Inflammatory macrophage treated with lipopolysaccharide for 1 hour (primary cell): ENCODE measurements around the gene EXOC6B.
A peak's percentile ranks its signal among the peaks of the same experiment; 100 is the strongest.

Experiments
- DNase-seq, 2 donors: peaks; one replicate each; pipeline ENCODE4 v3.0.0-alpha.2; 2020 to 2022

The EXOC6B gene

GRCh38 chr2:72340665-72341064, 485.2 kb downstream of the EXOC6B start:
- no peak for DNase-seq

GRCh38 chr2:72338076-72338475, 487.8 kb downstream of the EXOC6B start:
- no peak for DNase-seq

- no peak for DNase-seq
These were observed 493.1 kb downstream of the EXOC6B start for GRCh38 chr2:72332720-72333119.

DNA sequence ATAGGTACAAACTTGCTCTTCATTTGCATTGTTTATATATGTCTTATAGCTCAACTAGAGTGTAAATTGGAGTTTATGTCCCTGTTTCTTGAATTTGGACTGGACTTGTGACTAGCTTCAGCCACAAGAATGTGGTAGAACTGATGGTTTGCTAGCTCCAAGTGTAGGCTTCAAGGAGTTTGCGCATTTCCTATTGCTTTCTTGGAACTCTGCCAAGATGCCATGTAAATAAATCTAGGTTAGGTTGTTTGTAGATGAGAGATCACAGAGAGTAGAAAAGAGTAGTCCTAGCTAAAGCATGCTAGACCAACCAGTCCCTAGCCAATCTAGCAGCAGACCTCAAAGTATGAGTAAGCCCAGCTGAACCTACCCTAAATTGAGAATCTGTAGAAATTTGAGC, 495.2 kb downstream of the EXOC6B start:
- no peak for DNase-seq

- DNase-seq: no peak
These were observed 499.1 kb downstream of the EXOC6B start for GRCh38 chr2:72326759-72327158.

DNA sequence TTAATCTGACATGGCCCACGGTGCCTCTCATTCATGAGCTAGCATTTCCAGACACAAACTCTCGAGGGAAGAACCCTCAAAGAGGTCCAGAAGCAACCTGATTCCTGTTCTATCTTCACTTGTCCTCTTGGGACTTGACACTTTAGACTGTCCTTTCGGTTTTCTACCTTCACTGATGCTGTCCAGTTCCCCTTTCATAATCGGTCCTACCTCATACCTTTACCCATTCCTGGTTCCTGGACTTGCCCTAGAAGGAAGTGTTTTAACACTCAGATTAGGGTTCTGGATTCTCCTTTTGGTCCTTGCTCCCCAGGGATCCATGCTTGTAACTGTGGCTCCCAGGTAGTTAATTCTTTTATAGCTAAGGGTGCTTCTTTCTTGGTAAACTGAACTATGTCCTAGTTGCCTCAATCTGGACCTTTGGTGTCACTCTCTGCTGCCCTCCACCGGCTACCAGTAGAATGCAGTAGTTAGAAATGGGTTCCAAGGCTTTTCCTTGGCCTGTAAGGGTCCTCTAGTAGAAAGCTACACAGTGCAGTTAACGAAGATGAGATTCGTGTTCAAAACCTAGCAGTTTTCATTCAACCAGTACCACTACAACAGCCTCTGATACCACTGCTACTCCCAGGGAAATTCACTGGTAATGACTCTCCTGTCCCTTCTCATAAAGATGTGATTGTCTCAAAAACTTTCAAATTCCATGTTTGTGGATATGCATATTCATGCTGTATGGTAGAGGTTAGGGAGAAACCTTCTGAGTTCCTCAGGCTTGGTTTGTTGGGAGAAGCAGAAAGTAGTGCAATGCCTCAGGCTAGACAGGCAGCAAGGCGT, 500.0 kb downstream of the EXOC6B start:
- DNase-seq: peak; percentile 0 to 3

GRCh38 chr2:72316774-72317173, 509.1 kb downstream of the EXOC6B start:
- no peak for DNase-seq

- DNase-seq: no peak
These were observed 525.6 kb downstream of the EXOC6B start for GRCh38 chr2:72300147-72300684.

- DNase-seq: no peak
These were observed 532.2 kb downstream of the EXOC6B start for GRCh38 chr2:72293620-72294019.

DNA sequence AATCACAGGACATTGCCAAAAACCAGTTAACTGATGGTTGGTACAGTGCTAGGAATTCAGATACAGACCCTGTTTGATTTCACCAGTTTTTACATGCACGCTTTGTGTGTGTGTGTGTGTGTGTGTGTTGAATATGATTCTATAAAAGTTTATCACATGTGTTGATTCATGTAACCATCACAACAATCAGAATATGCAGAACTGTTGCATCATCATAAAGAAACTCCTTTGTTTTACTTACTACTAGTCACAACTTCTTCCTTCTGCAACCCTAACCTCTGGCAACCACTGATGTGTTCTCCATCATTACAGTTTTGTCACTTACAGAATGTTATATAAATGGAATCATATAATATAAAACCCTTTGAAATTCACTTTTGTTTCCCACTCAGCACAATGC, 533.4 kb downstream of the EXOC6B start:
- DNase-seq: no peak

GRCh38 chr2:72291059-72291458, 534.8 kb downstream of the EXOC6B start:
- no peak for DNase-seq

DNA sequence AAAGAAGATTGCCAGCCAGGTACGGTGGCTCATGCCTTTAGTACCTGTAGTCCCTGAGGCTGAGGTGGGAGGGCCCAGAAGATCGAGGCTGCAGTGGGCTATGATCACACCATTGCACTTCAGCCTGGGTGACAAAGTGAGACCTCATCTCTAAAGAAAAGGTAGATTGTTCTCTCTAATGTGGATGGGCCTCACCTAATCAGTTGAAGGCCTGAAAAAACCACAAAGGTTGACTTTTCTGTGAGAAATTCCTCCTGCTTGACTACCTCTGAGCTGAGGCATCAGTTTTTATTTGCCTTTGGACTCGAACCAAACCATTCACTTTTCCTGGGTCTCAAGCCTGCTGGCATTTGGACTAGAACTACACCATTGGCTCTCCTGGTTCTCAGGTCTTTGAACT, 536.1 kb downstream of the EXOC6B start:
- DNase-seq: no peak

GRCh38 chr2:72289283-72289682, 536.5 kb downstream of the EXOC6B start:
- DNase-seq: no peak

GRCh38 chr2:72278046-72278445, 547.8 kb downstream of the EXOC6B start:
- no peak for DNase-seq

- no peak for DNase-seq
These were observed 549.0 kb downstream of the EXOC6B start for GRCh38 chr2:72276876-72277275.

DNA sequence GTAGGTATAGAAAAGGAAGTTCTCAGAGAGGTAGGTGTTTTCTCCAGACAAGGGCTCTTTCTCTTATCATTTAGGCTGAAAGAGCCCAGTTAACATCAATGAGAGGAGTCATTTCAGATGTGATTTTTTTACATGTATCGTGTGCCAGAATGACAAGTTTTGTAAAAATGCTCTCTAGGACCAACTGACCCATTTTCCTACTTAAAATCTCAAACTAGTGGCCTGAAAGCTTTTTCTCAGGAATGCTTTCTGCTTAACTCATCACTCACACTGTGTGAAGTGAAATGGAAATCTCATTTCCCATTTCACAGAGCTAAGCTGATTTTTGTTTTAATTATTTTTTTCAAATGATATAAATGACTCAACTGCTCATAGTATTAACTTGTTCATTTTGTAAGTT, 549.5 kb downstream of the EXOC6B start:
- DNase-seq: no peak

- no peak for DNase-seq
These were observed 550.7 kb downstream of the EXOC6B start for GRCh38 chr2:72275084-72275483.

DNA sequence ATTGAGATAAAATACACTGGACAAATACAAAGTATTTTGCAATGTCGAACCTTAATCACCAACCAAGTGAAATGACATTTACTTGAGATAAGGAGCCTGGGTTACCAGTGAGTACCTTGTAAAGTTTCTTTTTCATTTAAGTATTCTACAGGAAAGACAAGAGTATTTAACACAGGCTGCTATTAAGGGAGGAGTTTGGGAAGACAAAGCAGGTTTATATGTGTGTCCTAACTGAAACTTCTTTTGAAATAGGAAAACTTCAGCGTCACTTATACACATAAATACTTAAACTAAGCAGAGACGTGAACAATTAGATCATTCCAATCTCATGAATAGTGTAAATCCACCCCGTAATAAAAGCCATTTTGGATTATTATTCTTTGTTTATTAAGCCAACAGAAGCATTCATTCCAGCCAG, 551.4 kb downstream of the EXOC6B start:
- DNase-seq: no peak

DNA sequence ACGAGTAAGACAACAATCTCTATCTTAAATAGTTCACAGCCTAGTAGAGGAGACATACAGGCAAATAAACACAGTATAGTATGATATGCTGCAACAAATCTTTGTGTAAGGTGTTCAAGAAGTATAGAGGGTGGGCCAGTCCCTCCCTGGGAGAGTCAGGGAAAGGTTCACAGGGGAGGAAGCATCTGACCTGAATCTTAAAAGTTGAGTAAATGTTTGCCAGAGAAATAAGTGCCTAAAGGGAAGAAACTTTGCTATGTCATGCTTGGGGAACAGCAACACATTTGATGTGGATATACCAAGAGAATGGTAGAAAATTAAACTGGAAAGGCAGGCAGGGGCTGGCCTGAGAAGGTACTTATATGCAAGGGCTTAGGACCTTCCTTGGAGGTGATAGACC, 552.4 kb downstream of the EXOC6B start:
- no peak for DNase-seq

GRCh38 chr2:72271766-72272641, 553.8 kb downstream of the EXOC6B start:
- no peak for DNase-seq

GRCh38 chr2:72271276-72271614, 554.6 kb downstream of the EXOC6B start:
- DNase-seq: no peak

GRCh38 chr2:72270556-72271275, 555.1 kb downstream of the EXOC6B start:
- DNase-seq: no peak

DNA sequence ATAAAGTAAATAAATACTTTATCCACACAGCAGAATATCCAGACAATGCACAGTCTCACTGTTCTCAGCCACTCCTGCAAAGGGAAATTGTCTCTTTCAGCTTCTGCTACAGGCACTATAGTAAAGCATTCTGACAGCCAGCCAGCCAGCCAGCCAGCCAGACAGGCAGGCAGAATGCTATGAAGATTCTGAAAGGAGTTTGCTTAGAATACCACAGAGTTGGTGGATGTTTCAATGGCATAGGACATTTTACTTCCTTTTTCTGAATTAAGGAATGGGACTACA, 562.1 kb downstream of the EXOC6B start:
- DNase-seq: no peak
